HG02763 (cell line): ENCODE results near the gene SLC12A7.
"Not testable (repeated sequence)": the region's sequence is repeated elsewhere in the genome, so short reads cannot be mapped to it uniquely, and the experiment has no call there.

Experiments
- ATAC-seq: cut with Tn5 transposase; IDR thresholded peaks from one replicate; pipeline ENCODE4 v1.9.1; 2021; ENCODE audit warnings: mild to moderate bottlenecking, moderate library complexity; ENCODE audit not compliant: unreplicated experiment

The SLC12A7 gene

GRCh38 chr5:1099926-1100663 is 11.8 kb downstream of the SLC12A7 start:
- ATAC-seq = no peak

DNA sequence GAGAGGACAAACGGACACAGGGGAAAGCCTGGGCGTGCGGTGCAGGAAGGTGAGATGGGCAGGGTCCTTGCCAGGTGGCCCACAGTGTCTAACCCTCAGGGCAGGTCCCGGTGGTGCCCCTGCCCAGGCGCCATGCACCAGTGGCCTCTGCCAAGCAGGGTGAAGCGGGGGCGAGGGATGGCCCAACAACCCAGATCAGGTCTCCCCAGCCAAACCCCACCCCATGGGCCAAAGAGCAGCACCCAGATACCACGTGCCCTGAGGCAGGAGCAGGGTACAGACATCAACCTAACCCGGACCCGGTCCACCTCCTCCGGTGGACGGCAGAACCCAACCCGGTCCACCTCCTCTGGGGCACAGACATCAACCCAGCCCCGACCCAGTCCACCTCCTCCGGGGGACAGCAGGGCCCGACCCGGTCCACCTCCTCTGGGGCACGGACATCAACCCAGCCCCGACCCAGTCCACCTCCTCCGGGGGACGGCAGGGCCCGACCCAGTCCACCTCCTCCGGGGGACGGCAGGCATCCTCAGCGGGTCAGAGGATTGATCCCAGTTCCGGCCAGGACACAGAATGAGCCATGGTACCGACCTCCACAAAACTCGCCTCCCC is 12.8 kb downstream of the SLC12A7 start:
- ATAC-seq = no peak

DNA sequence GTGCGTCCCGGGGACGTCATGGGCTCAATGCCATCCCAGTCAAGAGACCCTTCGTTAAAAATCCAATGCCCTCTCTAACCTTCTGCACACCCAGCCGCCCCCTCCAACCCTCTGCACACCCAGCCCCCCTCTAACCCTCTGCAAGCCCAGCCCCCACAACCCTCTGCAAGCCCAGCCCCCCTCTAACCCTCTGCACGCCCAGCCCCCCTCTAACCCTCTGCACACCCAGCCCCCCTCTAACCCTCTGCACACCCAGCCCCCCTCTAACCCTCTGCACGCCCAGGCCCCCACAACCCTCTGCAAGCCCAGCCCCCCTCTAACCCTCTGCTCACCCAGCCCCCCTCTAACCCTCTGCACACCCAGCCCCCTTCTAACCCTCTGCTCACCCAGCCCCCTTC is 13.9 kb downstream of the SLC12A7 start:
- ATAC-seq = not testable (repeated sequence)

GRCh38 chr5:1097381-1097987 is 14.4 kb downstream of the SLC12A7 start:
- ATAC-seq = no peak

DNA sequence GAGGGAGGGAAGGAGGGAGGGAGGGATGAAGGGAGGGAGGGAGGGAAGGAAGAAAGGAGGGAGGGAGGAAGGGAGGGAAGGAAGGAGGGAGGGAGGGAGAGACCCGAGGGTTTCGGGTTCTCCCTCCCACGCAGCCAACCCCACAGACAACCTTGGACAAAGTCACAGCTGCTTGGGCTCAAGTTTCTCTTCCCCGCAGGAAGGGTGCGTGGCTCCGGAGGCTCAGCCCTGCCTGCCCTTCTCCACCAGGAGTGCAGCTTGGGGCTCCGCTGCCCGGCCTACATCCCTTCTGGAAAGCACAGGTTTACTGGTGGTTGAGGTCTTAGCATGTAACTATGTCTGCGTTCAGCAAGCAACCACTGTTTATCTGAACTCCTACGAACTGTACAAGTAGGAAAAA is 15.0 kb downstream of the SLC12A7 start:
- ATAC-seq = no peak

DNA sequence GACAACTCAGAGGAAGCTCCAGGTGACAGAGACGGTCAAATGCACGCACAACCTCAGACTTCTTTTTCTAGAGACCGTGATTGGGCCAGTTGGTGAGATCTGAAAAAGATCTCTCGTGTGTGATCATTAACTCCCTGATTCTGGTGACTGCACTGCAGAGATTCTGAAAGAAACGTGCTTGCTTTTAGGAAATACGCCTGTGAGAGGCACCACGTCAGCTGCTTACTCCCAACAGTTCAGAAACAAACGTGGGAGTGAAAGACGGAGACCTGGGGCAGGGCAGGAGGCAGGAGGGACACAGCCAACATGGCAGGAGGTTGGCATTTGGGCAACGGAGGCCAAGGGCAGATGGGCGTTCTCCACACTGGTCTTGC is 15.9 kb downstream of the SLC12A7 start:
- ATAC-seq = no peak

DNA sequence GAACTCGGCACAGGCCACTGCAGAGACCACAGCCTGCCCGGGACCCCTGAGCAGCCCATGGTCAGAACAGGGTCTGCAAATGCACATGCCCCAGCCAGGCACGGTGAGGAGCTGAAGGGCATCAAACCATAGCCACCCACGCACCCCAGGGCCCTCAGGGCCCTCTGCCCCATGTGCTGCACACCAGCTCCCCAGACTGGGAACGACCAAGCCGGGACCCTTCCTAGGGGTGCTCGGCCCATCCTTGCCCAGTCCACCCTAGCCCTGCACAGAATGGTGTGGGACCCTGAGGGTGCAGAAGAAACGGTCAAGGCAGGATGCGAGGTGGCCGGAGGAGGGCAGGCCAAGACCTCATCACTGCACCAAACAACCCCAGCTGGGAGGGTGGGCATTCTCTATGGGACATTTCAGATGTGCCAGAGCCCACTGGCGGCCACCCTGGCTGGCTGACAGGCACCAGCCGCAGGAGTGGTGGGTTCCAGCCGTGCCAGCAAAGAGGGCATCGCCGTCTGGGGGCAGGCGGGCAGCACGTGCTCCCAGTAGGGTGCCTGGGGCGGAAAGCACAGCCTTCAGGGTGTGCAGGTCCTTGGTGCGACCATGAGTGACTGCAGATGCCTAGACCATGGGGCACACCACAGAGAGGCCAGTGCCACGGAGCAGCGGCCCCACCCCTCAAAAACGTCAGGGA is 16.4 kb downstream of the SLC12A7 start:
- ATAC-seq = no peak

GRCh38 chr5:1094670-1095190 is 17.1 kb downstream of the SLC12A7 start:
- no peak for ATAC-seq

DNA sequence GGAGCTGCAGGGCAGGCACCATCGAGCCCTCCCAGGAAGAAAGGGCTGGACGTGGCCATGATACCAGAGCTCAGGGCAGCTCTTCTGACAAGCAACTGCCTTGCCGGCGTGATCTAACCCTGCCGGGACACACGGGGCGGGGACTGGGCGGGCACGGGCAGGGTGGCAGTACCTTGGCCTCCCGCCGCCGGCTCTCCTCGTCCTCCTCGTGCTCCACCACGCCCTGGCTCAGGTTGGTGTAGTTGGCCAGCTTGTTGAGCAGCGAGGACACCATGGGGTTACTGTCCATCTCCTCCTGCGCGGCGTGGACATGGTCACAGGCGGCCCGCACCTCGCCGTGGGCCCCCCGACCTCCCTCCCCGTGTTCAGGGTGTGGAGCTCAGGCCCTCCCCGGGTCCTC is 18.5 kb downstream of the SLC12A7 start:
- ATAC-seq = no peak

GRCh38 chr5:1092122-1092521 is 19.7 kb downstream of the SLC12A7 start:
- no peak for ATAC-seq

- no peak for ATAC-seq
Measured at GRCh38 chr5:1091632-1092031, 20.2 kb downstream of the SLC12A7 start.

DNA sequence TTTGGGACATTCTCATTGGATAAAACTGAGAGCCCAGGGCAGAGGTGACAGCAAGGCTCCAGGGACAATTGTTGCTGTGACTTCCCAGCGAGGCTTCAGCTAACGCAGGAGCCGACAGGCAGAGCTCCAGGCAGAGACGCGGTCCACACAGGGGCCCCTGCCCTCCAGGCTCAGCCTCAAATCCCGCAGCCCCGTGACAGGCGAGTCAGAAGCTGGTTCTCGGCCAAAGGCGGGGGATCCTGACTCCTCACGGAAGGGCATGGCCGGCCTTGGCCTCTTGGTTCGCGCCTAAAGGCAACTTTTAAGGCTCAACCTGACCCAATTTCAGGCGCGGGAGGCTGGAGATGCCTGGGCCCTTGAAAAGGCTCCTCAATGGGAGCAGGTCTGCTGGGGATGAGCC is 21.3 kb downstream of the SLC12A7 start:
- no peak for ATAC-seq

GRCh38 chr5:1089621-1090040 is 22.2 kb downstream of the SLC12A7 start:
- ATAC-seq = no peak

- no peak for ATAC-seq
Measured at GRCh38 chr5:1089146-1089545, 22.7 kb downstream of the SLC12A7 start.

- no peak for ATAC-seq
Measured at GRCh38 chr5:1088726-1089125, 23.1 kb downstream of the SLC12A7 start.

GRCh38 chr5:1088031-1088430 is 23.8 kb downstream of the SLC12A7 start:
- no peak for ATAC-seq

DNA sequence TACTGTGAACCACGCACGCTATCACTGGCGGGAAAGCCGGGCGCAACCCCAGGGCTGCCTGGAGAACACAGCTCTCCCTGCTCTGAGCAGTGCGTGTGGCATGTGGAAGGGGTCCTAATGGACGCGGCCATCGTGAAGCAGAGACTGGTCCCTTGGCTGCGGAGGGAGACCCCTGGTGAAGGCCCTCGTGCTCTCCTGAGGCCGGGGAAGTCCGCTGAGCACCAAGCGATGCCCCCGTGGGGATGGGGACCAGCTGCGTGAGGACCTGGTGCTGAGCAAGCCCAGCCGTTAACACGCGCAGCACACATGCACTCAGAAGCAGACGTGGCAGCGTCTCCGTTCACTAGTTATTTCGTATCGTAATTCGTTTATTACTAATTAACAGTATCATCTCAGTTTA is 24.4 kb downstream of the SLC12A7 start:
- ATAC-seq = no peak

DNA sequence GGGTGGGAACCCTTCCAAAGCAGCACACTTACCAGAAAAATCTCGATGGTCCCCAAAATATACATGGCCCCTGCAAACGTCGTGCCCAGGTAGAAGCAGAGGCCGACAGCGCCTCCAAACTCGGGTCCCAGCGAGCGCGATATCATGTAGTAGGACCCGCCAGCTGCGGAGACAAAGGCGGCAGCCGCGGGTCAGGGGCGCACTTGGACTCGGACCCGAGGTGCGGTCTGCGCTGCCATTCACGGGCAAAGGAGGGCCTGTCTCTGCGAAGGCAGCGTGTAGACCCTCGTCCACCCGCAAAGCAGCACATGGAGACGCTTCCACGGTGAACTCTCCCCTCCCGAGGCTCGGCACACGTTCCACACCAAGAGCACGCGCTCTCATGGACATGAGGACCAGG is 25.0 kb downstream of the SLC12A7 start:
- no peak for ATAC-seq

- no peak for ATAC-seq
Measured at GRCh38 chr5:1086137-1086536, 25.7 kb downstream of the SLC12A7 start.

DNA sequence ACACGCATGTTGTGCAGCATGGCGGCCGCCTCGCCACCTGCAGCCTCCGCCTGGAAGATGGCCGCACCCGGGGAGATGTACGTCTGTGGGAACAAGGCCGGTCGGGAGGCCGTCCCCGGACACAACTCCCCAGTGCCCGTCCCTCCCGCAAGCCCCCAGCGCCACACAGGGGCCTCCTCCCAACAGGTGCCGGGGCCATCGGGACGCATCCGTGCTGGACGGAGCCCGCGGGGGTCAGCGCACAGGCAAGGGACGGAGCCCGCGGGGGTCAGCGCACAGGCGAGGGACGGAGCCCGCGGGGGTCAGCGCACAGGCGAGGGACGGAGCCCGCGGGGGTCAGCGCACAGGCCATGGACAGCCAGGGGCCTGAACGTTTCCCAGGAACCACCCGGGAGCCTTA is 26.5 kb downstream of the SLC12A7 start:
- ATAC-seq = no peak

DNA sequence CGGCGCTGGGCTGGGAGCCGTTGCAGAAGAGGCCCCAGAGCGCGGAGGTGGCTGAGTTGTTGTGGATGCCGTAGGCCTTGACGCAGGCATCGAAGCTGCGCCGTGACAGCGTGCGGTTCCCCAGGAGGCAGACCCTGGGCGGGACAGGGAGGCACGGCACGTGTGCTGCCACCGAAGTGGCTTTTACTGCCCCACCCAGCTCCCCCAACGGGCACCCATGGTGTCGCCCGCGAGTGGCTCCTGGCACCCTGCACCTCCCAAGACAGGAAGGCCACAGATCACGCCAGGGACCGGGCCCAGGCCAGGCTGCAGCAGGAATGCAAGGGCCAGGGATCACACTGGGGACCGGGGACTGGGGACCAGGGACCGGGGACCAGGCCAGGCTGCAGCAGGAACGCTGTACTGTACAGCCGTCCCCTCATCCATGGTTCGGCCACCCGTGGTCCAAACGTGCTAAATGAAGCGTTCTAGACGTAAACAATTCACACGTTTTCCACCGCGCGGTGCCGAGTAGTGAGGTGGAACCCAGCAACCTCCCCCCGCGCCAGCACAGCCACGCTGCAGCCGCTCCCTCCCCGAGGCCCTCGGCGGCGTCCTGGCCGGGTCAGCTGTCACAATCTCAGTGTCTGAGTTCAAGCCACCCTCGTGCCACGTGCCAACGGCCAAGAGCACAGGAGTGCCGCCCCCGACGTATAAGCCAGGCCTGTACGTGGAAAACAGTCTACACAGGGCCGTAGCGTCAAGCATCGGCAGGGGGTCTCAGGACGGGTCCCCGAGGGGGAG is 27.8 kb downstream of the SLC12A7 start:
- ATAC-seq = no peak
